Measurements from ENCODE around the gene GUF1.

GUF1 gene, protein sequence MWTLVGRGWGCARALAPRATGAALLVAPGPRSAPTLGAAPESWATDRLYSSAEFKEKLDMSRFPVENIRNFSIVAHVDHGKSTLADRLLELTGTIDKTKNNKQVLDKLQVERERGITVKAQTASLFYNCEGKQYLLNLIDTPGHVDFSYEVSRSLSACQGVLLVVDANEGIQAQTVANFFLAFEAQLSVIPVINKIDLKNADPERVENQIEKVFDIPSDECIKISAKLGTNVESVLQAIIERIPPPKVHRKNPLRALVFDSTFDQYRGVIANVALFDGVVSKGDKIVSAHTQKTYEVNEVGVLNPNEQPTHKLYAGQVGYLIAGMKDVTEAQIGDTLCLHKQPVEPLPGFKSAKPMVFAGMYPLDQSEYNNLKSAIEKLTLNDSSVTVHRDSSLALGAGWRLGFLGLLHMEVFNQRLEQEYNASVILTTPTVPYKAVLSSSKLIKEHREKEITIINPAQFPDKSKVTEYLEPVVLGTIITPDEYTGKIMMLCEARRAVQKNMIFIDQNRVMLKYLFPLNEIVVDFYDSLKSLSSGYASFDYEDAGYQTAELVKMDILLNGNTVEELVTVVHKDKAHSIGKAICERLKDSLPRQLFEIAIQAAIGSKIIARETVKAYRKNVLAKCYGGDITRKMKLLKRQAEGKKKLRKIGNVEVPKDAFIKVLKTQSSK

DNA sequence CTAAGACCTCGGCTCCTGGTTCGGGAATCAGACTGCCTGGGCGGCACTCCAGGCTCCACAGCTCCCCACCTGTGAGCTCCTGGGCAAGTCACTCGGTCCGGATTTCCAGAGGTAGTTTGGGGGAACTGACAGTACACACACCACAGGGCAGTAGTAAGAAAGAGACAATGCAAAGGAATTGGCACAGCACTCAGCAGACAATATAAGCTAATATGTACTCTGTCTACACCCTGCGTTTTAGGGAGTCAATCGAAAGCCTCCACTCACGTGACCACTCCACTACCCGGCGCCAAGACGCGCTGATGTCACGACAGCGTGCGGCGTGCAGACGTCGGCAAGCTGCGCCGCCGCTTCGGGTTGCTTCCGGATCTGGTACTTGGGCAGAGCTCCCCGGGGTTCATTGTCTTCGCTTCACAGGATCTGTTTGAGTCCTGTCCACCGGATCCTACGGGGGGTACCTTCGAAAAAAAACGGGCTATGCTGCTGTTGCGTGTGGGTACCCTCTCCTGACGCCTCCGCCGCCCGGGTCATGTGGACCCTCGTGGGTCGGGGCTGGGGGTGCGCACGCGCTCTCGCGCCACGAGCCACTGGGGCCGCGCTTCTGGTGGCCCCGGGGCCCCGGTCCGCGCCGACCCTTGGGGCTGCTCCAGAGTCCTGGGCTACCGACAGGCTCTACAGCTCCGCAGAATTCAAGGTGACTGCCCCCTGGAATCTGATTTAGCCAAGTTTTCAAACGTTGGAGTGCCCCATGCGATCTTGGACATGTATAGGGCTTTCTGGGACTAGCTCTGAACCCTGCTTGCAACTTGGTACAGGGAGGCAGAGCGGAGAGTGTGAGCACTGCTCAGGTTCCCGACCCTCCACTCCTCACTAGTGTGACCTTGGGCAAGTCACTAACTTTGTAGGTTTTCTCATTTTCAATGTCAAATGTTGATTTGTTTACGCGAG lies at the start of gene GUF1:
Gene GUF1 (plus strand): TSS at position 327 of the 948 bp plus-strand sequence. CDS start 203 bp downstream, at position 530.
- H3K4me1 ChIP-seq (ENCODE audit: control insufficient read depth, insufficient read depth, low read length), result peaks cover 8% of the 10 kb centered on the region; the same call in 1 of the 2 replicates
- peak within 1 kb of the TSS; percentile 94 for H3K27ac ChIP-seq (ENCODE audit: low read depth, low read length)
- no peaks in the 10 kb centered on the region for H3K27me3 ChIP-seq (ENCODE audit: control insufficient read depth, insufficient read depth, low read length)
- peak within 1 kb of the TSS; percentile 98 for H3K9ac ChIP-seq (ENCODE audit: low read depth, low read length)
- peak within 1 kb of the TSS; percentile 97 for H3K4me3 ChIP-seq (ENCODE audit: low read depth, low read length)
- H3K36me3 ChIP-seq (ENCODE audit: control insufficient read depth, insufficient read depth, low read length), result peaks cover 29% of the 10 kb centered on the region
- no peaks in the 10 kb centered on the region for H3K9me3 ChIP-seq (ENCODE audit: control insufficient read depth, insufficient read depth, low read length)

DNA sequence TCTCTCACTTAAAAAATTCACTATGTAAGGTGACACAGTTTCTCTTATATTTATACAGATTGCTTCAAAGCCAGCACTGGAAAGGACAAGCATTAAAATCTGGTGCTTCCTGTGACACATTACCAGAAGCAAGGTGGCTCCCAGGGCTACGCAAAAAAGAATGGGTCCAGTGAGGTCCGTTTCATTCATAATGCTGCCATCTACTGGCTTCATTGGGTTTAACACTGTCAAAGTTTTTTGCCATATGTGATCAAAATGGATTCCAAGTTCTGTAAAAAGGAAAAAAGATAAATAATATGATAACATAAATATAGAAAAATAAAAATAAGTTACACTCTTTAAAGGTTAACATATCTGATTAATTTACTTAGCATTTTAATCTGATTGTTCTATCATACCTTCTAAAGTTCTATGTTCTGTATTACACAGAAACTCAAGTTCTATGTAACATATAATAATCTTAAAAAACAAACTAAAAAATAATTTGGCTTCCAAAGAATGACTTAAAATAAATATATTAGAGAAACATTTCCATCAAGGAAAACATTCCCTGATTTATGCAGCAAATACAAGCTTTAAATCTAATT lies 48.8 kb upstream of the GUF1 start:
- Histone ChIP-seq H3K36me3 (ENCODE audit: control insufficient read depth, insufficient read depth, low read length) (no peaks in the 10 kb centered on the region), H3K9ac (ENCODE audit: low read depth, low read length) (no peak overlapping the region), H3K27ac (ENCODE audit: low read depth, low read length) (no peak overlapping the region), H3K4me1 (ENCODE audit: control insufficient read depth, insufficient read depth, low read length) (no peaks in the 10 kb centered on the region), H3K9me3 (ENCODE audit: control insufficient read depth, insufficient read depth, low read length) (no peaks in the 10 kb centered on the region), H3K4me3 (ENCODE audit: low read depth, low read length) (no peak overlapping the region), H3K27me3 (ENCODE audit: control insufficient read depth, insufficient read depth, low read length) (no peaks in the 10 kb centered on the region)

DNA sequence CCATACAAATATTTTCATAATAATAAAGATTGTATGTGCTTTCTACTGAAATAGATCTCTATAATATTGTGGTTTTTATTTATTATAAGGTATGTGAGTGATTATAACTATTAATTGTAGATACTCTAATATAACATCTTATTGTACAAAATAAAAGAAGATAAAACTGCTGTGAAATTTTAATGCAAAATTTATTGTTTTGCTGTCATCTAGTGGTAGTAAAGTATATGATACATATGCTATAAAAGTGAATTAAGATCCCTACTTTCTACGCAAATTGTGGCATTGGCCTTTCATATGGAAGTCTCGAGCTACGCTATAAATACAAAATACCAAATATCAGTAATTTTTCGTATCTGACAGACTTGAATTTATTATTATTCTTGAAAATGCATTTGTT lies 46.1 kb upstream of the GUF1 start:
- Histone ChIP-seq H3K27ac (ENCODE audit: low read depth, low read length) (no peak overlapping the region), H3K4me1 (ENCODE audit: control insufficient read depth, insufficient read depth, low read length) (no peaks in the 10 kb centered on the region), H3K9me3 (ENCODE audit: control insufficient read depth, insufficient read depth, low read length) (no peaks in the 10 kb centered on the region), H3K4me3 (ENCODE audit: low read depth, low read length) (no peak overlapping the region), H3K9ac (ENCODE audit: low read depth, low read length) (no peak overlapping the region), H3K36me3 (ENCODE audit: control insufficient read depth, insufficient read depth, low read length) (no peaks in the 10 kb centered on the region), H3K27me3 (ENCODE audit: control insufficient read depth, insufficient read depth, low read length) (no peaks in the 10 kb centered on the region)

DNA sequence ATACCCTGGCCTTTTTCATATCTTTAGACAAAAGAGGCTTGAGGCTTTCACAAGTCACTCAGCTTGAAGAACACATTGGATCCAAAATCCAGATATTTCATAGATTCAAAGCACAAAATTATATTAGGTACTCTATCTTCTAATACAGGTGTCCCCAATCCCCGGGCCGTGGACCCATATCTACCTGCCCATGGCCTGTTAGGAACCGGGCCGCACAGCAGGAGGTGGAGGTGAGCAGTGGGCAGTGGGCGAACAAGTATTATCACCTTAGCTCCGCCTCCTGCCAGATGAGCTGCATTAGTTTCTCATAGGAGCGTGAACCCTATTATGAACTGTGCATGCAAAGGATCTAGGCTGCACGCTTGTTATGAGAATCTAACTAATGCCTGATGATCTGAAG lies 45.5 kb upstream of the GUF1 start:
- Histone ChIP-seq H3K27me3 (ENCODE audit: control insufficient read depth, insufficient read depth, low read length) (no peaks in the 10 kb centered on the region), H3K36me3 (ENCODE audit: control insufficient read depth, insufficient read depth, low read length) (no peaks in the 10 kb centered on the region), H3K9ac (ENCODE audit: low read depth, low read length) (no peak overlapping the region), H3K27ac (ENCODE audit: low read depth, low read length) (no peak overlapping the region), H3K9me3 (ENCODE audit: control insufficient read depth, insufficient read depth, low read length) (no peaks in the 10 kb centered on the region), H3K4me1 (ENCODE audit: control insufficient read depth, insufficient read depth, low read length) (no peaks in the 10 kb centered on the region), H3K4me3 (ENCODE audit: low read depth, low read length) (no peak overlapping the region)

DNA sequence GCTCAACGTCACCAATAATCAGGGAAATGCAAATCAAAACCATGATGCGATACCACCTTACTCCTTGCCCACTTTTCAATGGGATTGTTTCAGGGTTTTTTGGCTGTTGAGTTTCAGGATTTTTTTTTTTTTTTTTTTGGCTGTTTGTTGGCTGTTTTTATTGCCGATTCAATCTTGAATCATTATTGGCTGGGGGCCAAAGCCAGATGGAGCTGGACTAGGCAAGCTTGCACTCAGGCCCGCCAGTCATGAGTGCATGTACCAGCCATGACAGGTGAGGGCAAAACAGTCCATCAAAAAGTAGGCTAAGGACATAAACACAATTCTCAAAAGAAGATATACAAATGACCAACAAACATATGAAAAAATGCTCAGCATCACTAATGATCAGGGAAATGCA lies 40.1 kb upstream of the GUF1 start:
- H3K27me3 ChIP-seq (ENCODE audit: control insufficient read depth, insufficient read depth, low read length), result no peaks in the 10 kb centered on the region
- no peak overlapping the region for H3K27ac ChIP-seq (ENCODE audit: low read depth, low read length)
- no peak overlapping the region for H3K9ac ChIP-seq (ENCODE audit: low read depth, low read length)
- H3K4me3 ChIP-seq (ENCODE audit: low read depth, low read length), result no peak overlapping the region
- H3K9me3 ChIP-seq (ENCODE audit: control insufficient read depth, insufficient read depth, low read length), result peaks cover 6% of the 10 kb centered on the region; the same call in 1 of the 2 replicates
- no peaks in the 10 kb centered on the region for H3K4me1 ChIP-seq (ENCODE audit: control insufficient read depth, insufficient read depth, low read length)
- H3K36me3 ChIP-seq (ENCODE audit: control insufficient read depth, insufficient read depth, low read length), result no peaks in the 10 kb centered on the region

GRCh38 chr4:44646151-44646550 lies 32.1 kb upstream of the GUF1 start:
- H3K9me3 ChIP-seq (ENCODE audit: control insufficient read depth, insufficient read depth, low read length), result peaks cover 12% of the 10 kb centered on the region

DNA sequence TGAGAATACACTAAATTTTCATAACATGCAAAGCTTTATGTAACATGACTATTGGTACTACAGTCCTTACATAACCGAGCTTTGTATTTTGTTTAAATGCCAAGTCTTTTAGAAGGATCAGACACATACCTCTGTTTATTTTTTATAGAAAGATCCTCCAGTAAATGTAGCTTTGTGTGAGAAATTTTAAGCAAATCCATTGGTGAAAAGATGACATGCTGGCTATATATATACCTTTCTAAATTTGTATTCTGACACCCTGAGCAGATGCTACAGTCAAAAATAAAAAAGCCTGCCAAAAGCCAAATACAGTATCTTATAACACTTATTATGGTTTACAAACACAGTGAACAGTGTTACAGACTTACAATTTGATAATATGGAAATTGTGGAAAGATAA lies 26.8 kb upstream of the GUF1 start, which contains the start of gene YIPF7:
Gene YIPF7 (minus strand): TSS at position 201 of the 400 bp plus-strand sequence. CDS start 1,525 bp downstream, outside the sequence.
- Histone ChIP-seq H3K27me3 (ENCODE audit: control insufficient read depth, insufficient read depth, low read length) (no peaks in the 10 kb centered on the region), H3K4me1 (ENCODE audit: control insufficient read depth, insufficient read depth, low read length) (no peaks in the 10 kb centered on the region), H3K9ac (ENCODE audit: low read depth, low read length) (no peak within 1 kb of the TSS), H3K36me3 (ENCODE audit: control insufficient read depth, insufficient read depth, low read length) (no peaks in the 10 kb centered on the region), H3K4me3 (ENCODE audit: low read depth, low read length) (no peak within 1 kb of the TSS), H3K9me3 (ENCODE audit: control insufficient read depth, insufficient read depth, low read length) (no peaks in the 10 kb centered on the region), H3K27ac (ENCODE audit: low read depth, low read length) (no peak within 1 kb of the TSS)

More at GRCh38 chr4:44646151-44646550, 32.1 kb upstream of the GUF1 start:
- Histone ChIP-seq H3K36me3 (ENCODE audit: control insufficient read depth, insufficient read depth, low read length) (no peaks in the 10 kb centered on the region), H3K27ac (ENCODE audit: low read depth, low read length) (no peak overlapping the region), H3K4me3 (ENCODE audit: low read depth, low read length) (no peak overlapping the region), H3K4me1 (ENCODE audit: control insufficient read depth, insufficient read depth, low read length) (no peaks in the 10 kb centered on the region), H3K27me3 (ENCODE audit: control insufficient read depth, insufficient read depth, low read length) (no peaks in the 10 kb centered on the region), H3K9ac (ENCODE audit: low read depth, low read length) (no peak overlapping the region)

DNA sequence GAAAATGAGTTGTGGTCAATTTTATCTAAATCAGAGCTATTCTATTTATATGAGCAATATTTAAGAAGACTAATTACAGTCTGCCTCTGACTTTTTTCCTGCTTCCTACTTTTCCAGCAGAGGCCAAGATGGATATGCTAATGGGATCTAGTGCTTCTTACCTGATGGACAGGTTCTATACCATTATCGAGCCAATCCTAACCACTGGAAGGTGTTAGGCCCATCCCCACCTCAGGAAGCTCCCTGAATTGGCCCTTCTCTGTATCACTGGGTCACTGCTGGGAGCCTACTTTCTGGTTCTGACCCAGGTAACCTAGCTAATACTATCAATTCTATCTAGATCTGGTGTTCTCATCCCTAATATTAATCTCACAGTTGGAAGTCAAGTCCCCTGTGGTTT lies 26.2 kb upstream of the GUF1 start:
- no peaks in the 10 kb centered on the region for H3K27me3 ChIP-seq (ENCODE audit: control insufficient read depth, insufficient read depth, low read length)
- H3K4me1 ChIP-seq (ENCODE audit: control insufficient read depth, insufficient read depth, low read length), result no peaks in the 10 kb centered on the region
- no peaks in the 10 kb centered on the region for H3K9me3 ChIP-seq (ENCODE audit: control insufficient read depth, insufficient read depth, low read length)
- no peaks in the 10 kb centered on the region for H3K36me3 ChIP-seq (ENCODE audit: control insufficient read depth, insufficient read depth, low read length)
- H3K4me3 ChIP-seq (ENCODE audit: low read depth, low read length), result no peak overlapping the region
- H3K27ac ChIP-seq (ENCODE audit: low read depth, low read length), result no peak overlapping the region
- H3K9ac ChIP-seq (ENCODE audit: low read depth, low read length), result no peak overlapping the region

DNA sequence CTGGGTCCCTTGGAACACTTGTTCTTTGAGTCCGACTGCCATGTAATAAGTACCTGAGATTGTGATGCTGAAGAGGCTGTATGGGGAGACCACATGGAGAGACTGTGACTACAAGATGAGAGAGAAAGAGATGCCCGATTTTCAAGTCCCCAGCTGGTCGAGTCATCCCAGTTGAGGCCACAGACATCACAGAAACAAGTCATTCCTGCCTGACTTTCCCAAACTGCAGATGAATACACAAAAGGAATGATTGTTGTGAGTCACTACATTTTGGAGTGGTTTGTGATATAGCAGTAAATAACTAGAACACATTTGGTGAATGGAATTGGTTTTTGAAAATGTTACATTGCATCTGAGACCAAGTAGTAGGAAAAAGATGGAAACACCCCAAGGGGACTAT lies 17.8 kb upstream of the GUF1 start:
- Histone ChIP-seq H3K9me3 (ENCODE audit: control insufficient read depth, insufficient read depth, low read length) (no peaks in the 10 kb centered on the region), H3K4me1 (ENCODE audit: control insufficient read depth, insufficient read depth, low read length) (no peaks in the 10 kb centered on the region), H3K9ac (ENCODE audit: low read depth, low read length) (no peak overlapping the region), H3K4me3 (ENCODE audit: low read depth, low read length) (no peak overlapping the region), H3K27ac (ENCODE audit: low read depth, low read length) (no peak overlapping the region), H3K27me3 (ENCODE audit: control insufficient read depth, insufficient read depth, low read length) (no peaks in the 10 kb centered on the region; the same call in 1 of the 2 replicates), H3K36me3 (ENCODE audit: control insufficient read depth, insufficient read depth, low read length) (no peaks in the 10 kb centered on the region)

- Histone ChIP-seq H3K36me3 (ENCODE audit: control insufficient read depth, insufficient read depth, low read length) (no peaks in the 10 kb centered on the region), H3K4me1 (ENCODE audit: control insufficient read depth, insufficient read depth, low read length) (no peaks in the 10 kb centered on the region), H3K9me3 (ENCODE audit: control insufficient read depth, insufficient read depth, low read length) (no peaks in the 10 kb centered on the region), H3K4me3 (ENCODE audit: low read depth, low read length) (no peak overlapping the region), H3K27ac (ENCODE audit: low read depth, low read length) (no peak overlapping the region), H3K9ac (ENCODE audit: low read depth, low read length) (no peak overlapping the region), H3K27me3 (ENCODE audit: control insufficient read depth, insufficient read depth, low read length) (no peaks in the 10 kb centered on the region; the same call in 1 of the 2 replicates)
Measured at GRCh38 chr4:44661940-44662622, 16.1 kb upstream of the GUF1 start.

Data from HUES48 (cell line).